GM12878 (cell line): ENCODE data around the gene NINJ1. TPM values are rescaled to one million over a fixed set of nuclear protein-coding genes. Genes with fewer than 3 reads are reported as not detected.

Experiments
- ATAC-seq: fragments of 200-7000 bp; cut with Tn5 transposase; 3 replicates; pipeline ENCODE4 v1.9.1; 2020; ENCODE audit warnings: mild to moderate bottlenecking, moderate library complexity
- BruUV-seq: library from RNA; stranded (reverse); fragments of 400-500 nt; replicated peaks from 2 replicates; lab custom pipeline; 2021; lab: Mats Ljungman, UMichigan
- CTCF ChIA-PET: fragments of 300-600 bp; sonication (Branson Sonifier 250); formaldehyde crosslinking; extraction: SDS; loops from one replicate; lab custom pipeline; 2021; ENCODE audit warnings: inconsistent platforms; lab: Yijun Ruan, JAX
- POLR2A ChIA-PET: fragments of 350-600 bp; formaldehyde crosslinking; extraction: SDS; loops from one replicate; lab custom pipeline; 2021; ENCODE audit warnings: inconsistent platforms; lab: Charles Lee
- RAD21 ChIA-PET: fragments of 300-600 bp; sonication (Branson Sonifier 250); formaldehyde crosslinking; loops from one replicate; lab custom pipeline; 2023; ENCODE audit warnings: antibody characterized with exemption; ENCODE audit not compliant: unreplicated experiment; lab: Charles Lee
- SMC1A ChIA-PET: fragments of 300-600 bp; sonication (Branson Sonifier 250); formaldehyde crosslinking; loops from one replicate; lab custom pipeline; 2023; ENCODE audit not compliant: unreplicated experiment, uncharacterized antibody; lab: Charles Lee
- DNase-seq: peaks from one replicate; pipeline ENCODE4 v3.0.0-alpha.2; 2011; ENCODE audit warnings: low read depth, low spot score
- FAIRE-seq: peaks from 3 replicates; lab custom pipeline; 2011; peaks lifted over from hg19 to GRCh38; lab: Jason Lieb, UNC
- H2AFZ ChIP-seq: 2 replicates; pipeline ENCODE4 v1.6.0; 2011; ENCODE audit warnings: low read depth, low read length, control low read depth; ENCODE audit not compliant: control insufficient read depth
- H3K27ac ChIP-seq: 2 replicates; pipeline ENCODE4 v1.5.1; 2011; ENCODE audit warnings: control low read depth; ENCODE audit not compliant: control insufficient read depth, insufficient read depth
- H3K27me3 ChIP-seq, 2 experiments: replicated peaks in 1 of 2; 2 replicates each; pipeline versions ENCODE4 v1.6.0 to v1.6.1; 2011; ENCODE audit warnings: low read length in 1 of 2; ENCODE audit not compliant: control insufficient read depth in 2 of 2, insufficient read depth in 2 of 2
- H3K36me3 ChIP-seq, 2 experiments: 2 replicates each; pipeline ENCODE4 v1.5.1; 2011; ENCODE audit warnings: low read length in 1 of 2; ENCODE audit not compliant: control insufficient read depth in 2 of 2, insufficient read depth in 2 of 2
- H3K4me1 ChIP-seq: 2 replicates; pipeline ENCODE4 v1.6.1; 2011; ENCODE audit warnings: mild to moderate bottlenecking, low read length, moderate library complexity, mixed read lengths; ENCODE audit not compliant: control insufficient read depth, insufficient read depth
- H3K4me2 ChIP-seq: 2 replicates; pipeline ENCODE4 v1.6.0; 2011; ENCODE audit warnings: control low read depth; ENCODE audit not compliant: control insufficient read depth, insufficient read depth
- H3K4me3 ChIP-seq: fragments of 200-600 bp; sonication (generic); 2 replicates; pipeline ENCODE4 v1.5.1; 2016
- H3K79me2 ChIP-seq: 2 replicates; pipeline ENCODE4 v1.6.0; 2011; ENCODE audit warnings: low read length; ENCODE audit not compliant: control insufficient read depth, insufficient read depth
- H3K9ac ChIP-seq: 2 replicates; pipeline ENCODE4 v1.8.0; 2011; ENCODE audit warnings: low read length, control low read depth, mixed read lengths; ENCODE audit not compliant: control insufficient read depth, insufficient read depth
- H3K9me3 ChIP-seq: replicated peaks from 3 replicates; pipeline ENCODE4 v1.5.1; 2011; ENCODE audit warnings: mild to moderate bottlenecking, low read length; ENCODE audit not compliant: control insufficient read depth, insufficient read depth
- H4K20me1 ChIP-seq: 2 replicates; pipeline ENCODE4 v1.6.0; 2011; ENCODE audit not compliant: control insufficient read depth, insufficient read depth
- BRCA1 ChIP-seq: IDR thresholded peaks from 2 replicates; pipeline ENCODE4 v1.6.1; 2011; ENCODE audit warnings: low read depth, low read length, improper control_type of control experiment
- CHD4 ChIP-seq: fragments of 200-600 bp; sonication (generic); IDR thresholded peaks from 2 replicates; pipeline ENCODE4 v1.6.1; 2016; ENCODE audit warnings: mild to moderate bottlenecking
- HDAC2 ChIP-seq: fragments of 200-600 bp; sonication (generic); IDR thresholded peaks from 2 replicates; pipeline ENCODE4 v1.6.1; 2017
- IRF4 ChIP-seq: IDR thresholded peaks from 2 replicates; pipeline ENCODE4 v1.6.1; 2011; ENCODE audit warnings: low read depth, low read length
- NFIC ChIP-seq: IDR thresholded peaks from 2 replicates; pipeline ENCODE4 v1.6.1; 2012; ENCODE audit warnings: low read depth, mild to moderate bottlenecking, inconsistent platforms, low read length, moderate library complexity
- PAX5 ChIP-seq: IDR thresholded peaks from 2 replicates; pipeline ENCODE4 v1.6.1; 2011; ENCODE audit warnings: low read depth, low read length, borderline replicate concordance
- POLR2AphosphoS2 ChIP-seq: IDR thresholded peaks from 2 replicates; pipeline ENCODE4 v1.6.1; 2011; ENCODE audit warnings: low read depth, mild to moderate bottlenecking, low read length, improper control_type of control experiment, moderate library complexity
- RELA ChIP-seq: fragments of 450-650 bp; IDR thresholded peaks from 2 replicates; pipeline ENCODE4 v1.8.0; 2014; ENCODE audit warnings: borderline replicate concordance; ENCODE audit not compliant: partially characterized antibody
- STAT3 ChIP-seq: IDR thresholded peaks from 2 replicates; pipeline ENCODE4 v1.6.1; 2011; ENCODE audit warnings: low read depth, low read length, improper control_type of control experiment
- ZNF217 ChIP-seq: fragments of 450-650 bp; IDR thresholded peaks from 2 replicates; pipeline ENCODE4 v1.6.1; 2017; ENCODE audit warnings: antibody characterized with exemption, mild to moderate bottlenecking
- ZNF24 ChIP-seq: fragments of 450-650 bp; IDR thresholded peaks from 2 replicates; pipeline ENCODE4 v1.6.1; 2017; ENCODE audit warnings: antibody characterized with exemption, mild to moderate bottlenecking
- WGBS: methylation state at CpG from one replicate; pipeline ENCODE4 v1.1.6; 2016; ENCODE audit warnings: low lambda C conversion rate; ENCODE audit not compliant: insufficient replicate concordance, insufficient coverage; ENCODE audit errors: missing lambda C conversion rate; 5-methylcytosine and 5-hydroxymethylcytosine counted together
- in situ Hi-C: fragments of 300-500 bp; cut with MboI; formaldehyde crosslinking; loops from 9 replicates; pipeline ENCODE4 v1.14.3; 2018; ENCODE audit warnings: mixed read lengths
- intact Hi-C: fragments of 100-400 bp; cut with micrococcal nuclease; formaldehyde crosslinking; loops from one replicate; pipeline ENCODE4 v1.14.2; 2022; ENCODE audit not compliant: unreplicated experiment
- polyA plus RNA-seq, 11 experiments: library from polyadenylated mRNA; depleted of rRNA in 4 of 11; unstranded in 6 of 11; stranded (reverse) in 5 of 11; fragments of >200 nt; fragmentation: Nextera tagmentation in 4 of 11; fragmentation: Illumina TruSeq in 1 of 11; extraction: Ambion mirVana in 4 of 11; extraction: Trizol in 1 of 11; gene quantifications; 1 replicate in 1 of 11; 2 replicates in 10 of 11; pipeline versions ENCODE4 v1.2.1 to v1.2.3, GENCODE V29; 2011 to 2016; ENCODE audit warnings: inconsistent platforms in 2 of 11, missing spikeins in 2 of 11, low read depth in 1 of 11
- total RNA-seq, 4 experiments: library from RNA; depleted of rRNA in 3 of 4; stranded (reverse); fragments of >200 nt in 3 of 4; fragmentation: Illumina TruSeq in 1 of 4; extraction: Trizol in 1 of 4; gene quantifications; 2 replicates each; pipeline versions ENCODE4 v1.2.1 to v1.2.3, GENCODE V29; 2013 to 2021
- TF ChIP-seq, protein P1 (sequence below): fragments of 450-650 bp; IDR thresholded peaks from 2 replicates; pipeline ENCODE4 v1.6.1; 2018; ENCODE audit warnings: borderline replicate concordance, mild to moderate bottlenecking; ENCODE audit not compliant: partially characterized antibody
- TF ChIP-seq, protein P2 (sequence below): IDR thresholded peaks from 2 replicates; pipeline ENCODE4 v1.6.1; 2011; ENCODE audit warnings: low read depth, mild to moderate bottlenecking, low read length, moderate library complexity, borderline replicate concordance; ENCODE audit errors: extremely low read depth

The NINJ1 gene
- total and polyA plus RNA-seq, 10 of the 15 experiments (the other 5 are each of a cell fraction or from before 2014, with no cell fraction given) = 0.64 to 33.5 (median 17.1) TPM

DNA sequence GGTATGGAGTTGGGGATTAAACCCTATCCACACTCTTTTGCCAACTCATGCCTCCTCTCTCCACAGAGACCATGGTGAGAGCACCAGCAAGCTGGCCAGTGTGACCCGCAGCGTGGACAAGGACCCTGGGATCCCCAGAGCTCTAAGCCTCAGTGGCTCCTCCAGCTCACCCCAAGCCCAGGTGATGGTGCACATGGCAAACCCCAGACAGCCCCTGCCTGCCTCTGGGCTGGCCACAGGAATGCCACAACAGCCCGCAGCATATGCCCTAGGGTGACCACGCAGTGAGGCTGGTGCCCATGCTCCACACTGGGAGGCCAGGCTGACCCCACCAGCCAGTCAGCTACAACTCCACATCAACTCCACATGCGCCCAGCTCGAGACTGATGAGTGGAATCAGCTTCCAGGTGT is 49.6 kb downstream of the NINJ1 start:
- Histone ChIP-seq H3K79me2 (no peaks in the 10 kb centered on the region), H3K4me1 (peaks cover 3% of the 10 kb centered on the region; the same call in 1 of the 2 replicates), H3K9ac (no peak overlapping the region), H3K9me3 (peaks cover 1% of the 10 kb centered on the region; the same call in 2 of the 3 replicates), H3K4me3 (no peak overlapping the region), H3K36me3 (peaks cover 10 to 21% of the 10 kb centered on the region in 2 experiments)
- 88% methylated on average over 6 of the region's 6 CpGs for WGBS
- ATAC-seq = no peak
- SMC1A ChIA-PET = interaction anchor here (0.8 kb wide), 1 partner anchor 16 kb away, joined by 3 read pairs; no protein-coding TSS in a partner anchor
- POLR2A ChIA-PET = no interaction called here
- no peak for TF ChIP-seq CHD4
- TF ChIP-seq NFIC = no peak
- no peak for TF ChIP-seq HDAC2
- TF ChIP-seq, all 136 proteins: peak for 0
- RAD21 ChIA-PET = no interaction called here
- in situ Hi-C loops (no loop called here), intact Hi-C loops (no loop called here)
- CTCF ChIA-PET = no interaction called here
- Histone ChIP-seq H3K27ac (no peak overlapping the region), H2AFZ (no peak overlapping the region), H3K4me2 (no peak overlapping the region), H4K20me1 (no peaks in the 10 kb centered on the region), H3K27me3 (no peaks in the 10 kb centered on the region)
- FAIRE-seq = no peak
- no peak for DNase-seq
- BruUV-seq = no TSS peak

DNA sequence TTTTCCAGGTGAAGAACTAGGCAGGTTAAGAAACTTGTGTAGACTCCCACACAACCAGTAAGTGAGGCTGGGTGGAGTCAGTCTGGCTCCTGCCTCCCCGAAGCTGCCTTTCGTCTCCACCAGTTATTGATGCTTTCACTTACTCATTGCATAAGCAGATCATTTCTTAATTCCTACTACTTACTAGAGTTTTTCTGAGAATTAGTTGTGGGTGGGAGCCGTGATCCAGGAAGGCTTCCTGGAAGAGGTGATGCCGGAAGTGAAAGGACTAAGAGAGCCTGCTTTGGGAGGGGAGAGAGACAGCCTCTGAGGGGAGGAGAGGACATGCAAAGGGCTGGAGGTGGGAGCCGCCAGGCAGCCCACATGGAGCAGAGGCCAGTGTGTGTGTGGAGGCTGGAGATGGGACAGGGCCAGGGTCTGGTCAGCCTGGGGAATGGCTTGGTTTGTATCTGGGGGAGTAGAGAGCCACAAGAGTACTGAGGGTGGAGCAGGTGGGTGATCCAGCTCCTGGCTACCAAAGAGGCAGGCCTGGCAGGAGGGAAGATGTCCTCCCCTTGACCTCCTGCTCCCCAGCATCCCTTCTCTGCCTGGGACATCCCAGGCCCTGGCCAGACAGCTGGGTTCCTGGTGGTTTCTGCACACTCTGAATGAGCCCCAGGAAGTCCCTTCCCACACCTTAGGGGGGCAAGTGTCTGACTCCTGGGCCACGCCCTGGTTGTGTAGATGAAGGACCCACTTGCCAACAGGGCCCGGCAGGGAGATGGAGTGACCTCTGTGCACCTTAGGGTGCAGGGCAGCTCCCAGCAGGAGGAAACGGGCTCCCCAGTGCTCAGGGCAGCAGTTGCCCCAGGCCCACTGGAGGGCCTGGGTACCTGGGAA is 50.2 kb downstream of the NINJ1 start:
- WGBS = 99% methylated on average over 8 of the region's 8 CpGs
- Histone ChIP-seq H3K27ac (no peak overlapping the region), H3K9me3 (peaks cover 1% of the 10 kb centered on the region; the same call in 2 of the 3 replicates), H4K20me1 (no peaks in the 10 kb centered on the region), H3K79me2 (no peaks in the 10 kb centered on the region), H3K4me2 (no peak overlapping the region), H3K4me1 (peaks cover 3% of the 10 kb centered on the region; the same call in 1 of the 2 replicates), H3K4me3 (no peak overlapping the region), H3K36me3 (peaks cover 13 to 21% of the 10 kb centered on the region in 2 experiments), H3K9ac (no peak overlapping the region), H2AFZ (no peak overlapping the region), H3K27me3 (no peaks in the 10 kb centered on the region)
- in situ Hi-C loops = no loop called here
- SMC1A ChIA-PET = interaction anchor here (0.8 kb wide), 1 partner anchor 16 kb away, joined by 3 read pairs; no protein-coding TSS in a partner anchor
- TF ChIP-seq CHD4 = no peak
- no peak for TF ChIP-seq ZNF217
- no peak for TF ChIP-seq STAT3
- TF ChIP-seq, protein P1, sequence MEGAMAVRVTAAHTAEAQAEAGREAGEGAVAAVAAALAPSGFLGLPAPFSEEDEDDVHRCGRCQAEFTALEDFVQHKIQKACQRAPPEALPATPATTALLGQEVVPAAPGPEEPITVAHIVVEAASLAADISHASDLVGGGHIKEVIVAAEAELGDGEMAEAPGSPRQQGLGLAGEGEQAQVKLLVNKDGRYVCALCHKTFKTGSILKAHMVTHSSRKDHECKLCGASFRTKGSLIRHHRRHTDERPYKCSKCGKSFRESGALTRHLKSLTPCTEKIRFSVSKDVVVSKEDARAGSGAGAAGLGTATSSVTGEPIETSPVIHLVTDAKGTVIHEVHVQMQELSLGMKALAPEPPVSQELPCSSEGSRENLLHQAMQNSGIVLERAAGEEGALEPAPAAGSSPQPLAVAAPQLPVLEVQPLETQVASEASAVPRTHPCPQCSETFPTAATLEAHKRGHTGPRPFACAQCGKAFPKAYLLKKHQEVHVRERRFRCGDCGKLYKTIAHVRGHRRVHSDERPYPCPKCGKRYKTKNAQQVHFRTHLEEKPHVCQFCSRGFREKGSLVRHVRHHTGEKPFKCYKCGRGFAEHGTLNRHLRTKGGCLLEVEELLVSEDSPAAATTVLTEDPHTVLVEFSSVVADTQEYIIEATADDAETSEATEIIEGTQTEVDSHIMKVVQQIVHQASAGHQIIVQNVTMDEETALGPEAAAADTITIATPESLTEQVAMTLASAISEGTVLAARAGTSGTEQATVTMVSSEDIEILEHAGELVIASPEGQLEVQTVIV = no peak
- TF ChIP-seq, protein P2, sequence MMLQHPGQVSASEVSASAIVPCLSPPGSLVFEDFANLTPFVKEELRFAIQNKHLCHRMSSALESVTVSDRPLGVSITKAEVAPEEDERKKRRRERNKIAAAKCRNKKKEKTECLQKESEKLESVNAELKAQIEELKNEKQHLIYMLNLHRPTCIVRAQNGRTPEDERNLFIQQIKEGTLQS = no peak
- TF ChIP-seq POLR2AphosphoS2 = no peak
- TF ChIP-seq IRF4 = no peak
- TF ChIP-seq ZNF24 = no peak
- no peak for TF ChIP-seq RELA
- no peak for TF ChIP-seq BRCA1
- TF ChIP-seq PAX5 = no peak
- DNase-seq = no peak
- FAIRE-seq = no peak
- ATAC-seq = no peak
- intact Hi-C loops = no loop called here
- BruUV-seq = no TSS peak
- CTCF ChIA-PET = no interaction called here
- RAD21 ChIA-PET = no interaction called here
- POLR2A ChIA-PET = no interaction called here
